Measurements from ENCODE around the gene AK2. TPM values are rescaled to one million over a fixed set of nuclear protein-coding genes. Genes with fewer than 3 reads are reported as not detected.

AK2 gene
- total RNA-seq, 1 donor from 2014 or later, result 52.7 TPM

GRCh38 chr1:33039840-33040239 lies 3.2 kb upstream of the AK2 start:
- Mint-ChIP-seq H3K9me3 (ENCODE audit: unreplicated experiment) (peaks cover 1% of the 10 kb centered on the region), H3K27me3 (ENCODE audit: unreplicated experiment) (peaks cover 3% of the 10 kb centered on the region), H3K4me1 (ENCODE audit: low read depth, unreplicated experiment) (peaks cover 6% of the 10 kb centered on the region), H3K4me3 (ENCODE audit: unreplicated experiment) (no peak overlapping the region), H3K36me3 (ENCODE audit: unreplicated experiment) (no peaks in the 10 kb centered on the region), H3K27ac (ENCODE audit: unreplicated experiment) (no peak overlapping the region)
- no peak for DNase-seq
- no peak for TF ChIP-seq CTCF (IDR thresholded peaks at IDR 0.05; ENCODE audit: partially characterized antibody, unreplicated experiment)

GRCh38 chr1:33036051-33036525 lies 595 bp downstream of the AK2 start:
- H3K27me3 Mint-ChIP-seq (ENCODE audit: unreplicated experiment), result peaks cover 3% of the 10 kb centered on the region
- peaks cover 6% of the 10 kb centered on the region for H3K4me1 Mint-ChIP-seq (ENCODE audit: low read depth, unreplicated experiment)
- H3K36me3 Mint-ChIP-seq (ENCODE audit: unreplicated experiment), result no peaks in the 10 kb centered on the region
- DNase-seq, result no peak
- peak overlapping the region; percentile 92 for H3K4me3 Mint-ChIP-seq (ENCODE audit: unreplicated experiment)
- no peak overlapping the region for H3K27ac Mint-ChIP-seq (ENCODE audit: unreplicated experiment)
- peaks cover 1% of the 10 kb centered on the region for H3K9me3 Mint-ChIP-seq (ENCODE audit: unreplicated experiment)
- no peak for TF ChIP-seq CTCF (IDR thresholded peaks at IDR 0.05; ENCODE audit: partially characterized antibody, unreplicated experiment)

GRCh38 chr1:33032126-33032869 lies 4.4 kb downstream of the AK2 start:
- no peak for TF ChIP-seq CTCF (IDR thresholded peaks at IDR 0.05; ENCODE audit: partially characterized antibody, unreplicated experiment)
- Mint-ChIP-seq H3K27ac (ENCODE audit: unreplicated experiment) (no peak overlapping the region), H3K4me1 (ENCODE audit: low read depth, unreplicated experiment) (peaks cover 6% of the 10 kb centered on the region), H3K4me3 (ENCODE audit: unreplicated experiment) (no peak overlapping the region), H3K27me3 (ENCODE audit: unreplicated experiment) (peaks cover 3% of the 10 kb centered on the region), H3K9me3 (ENCODE audit: unreplicated experiment) (peaks cover 1% of the 10 kb centered on the region), H3K36me3 (ENCODE audit: unreplicated experiment) (no peaks in the 10 kb centered on the region)
- DNase-seq, result no peak

- no peaks in the 10 kb centered on the region for H3K36me3 Mint-ChIP-seq (ENCODE audit: unreplicated experiment)
Observed at GRCh38 chr1:33031506-33031905, 5.2 kb downstream of the AK2 start.

More at GRCh38 chr1:33031506-33031905, 5.2 kb downstream of the AK2 start:
- DNase-seq, result no peak
- TF ChIP-seq CTCF (IDR thresholded peaks at IDR 0.05; ENCODE audit: partially characterized antibody, unreplicated experiment), result no peak
- Mint-ChIP-seq H3K27ac (ENCODE audit: unreplicated experiment) (no peak overlapping the region), H3K4me1 (ENCODE audit: low read depth, unreplicated experiment) (peaks cover 3% of the 10 kb centered on the region), H3K4me3 (ENCODE audit: unreplicated experiment) (no peak overlapping the region), H3K9me3 (ENCODE audit: unreplicated experiment) (no peaks in the 10 kb centered on the region), H3K27me3 (ENCODE audit: unreplicated experiment) (no peaks in the 10 kb centered on the region)
